Gastrocnemius medialis (tissue), 4 donors: Measurements from ENCODE around the gene MSRB3.
A peak's percentile ranks its signal among the peaks of the same experiment; 100 is the strongest.

Experiments
- CTCF ChIP-seq, 5 experiments: fragments of 450-650 bp in 3 of 5; fragments of 200-600 bp in 2 of 5; sonication (generic) in 2 of 5; IDR thresholded peaks in 4 of 5; conservative IDR thresholded peaks in 1 of 5; 1 replicate in 4 of 5; 2 replicates in 1 of 5; pipeline ENCODE4 v1.5.1; 2016 to 2019; ENCODE audit warnings: antibody characterized with exemption in 5 of 5, mild to moderate bottlenecking in 3 of 5, moderate library complexity in 3 of 5
- POLR2A ChIP-seq, 2 donors: fragments of 450-650 bp; IDR thresholded peaks; one replicate each; pipeline ENCODE4 v1.6.1; 2017; ENCODE audit warnings: antibody characterized with exemption in 2 of 2, mild to moderate bottlenecking in 2 of 2, moderate library complexity in 2 of 2

DNA sequence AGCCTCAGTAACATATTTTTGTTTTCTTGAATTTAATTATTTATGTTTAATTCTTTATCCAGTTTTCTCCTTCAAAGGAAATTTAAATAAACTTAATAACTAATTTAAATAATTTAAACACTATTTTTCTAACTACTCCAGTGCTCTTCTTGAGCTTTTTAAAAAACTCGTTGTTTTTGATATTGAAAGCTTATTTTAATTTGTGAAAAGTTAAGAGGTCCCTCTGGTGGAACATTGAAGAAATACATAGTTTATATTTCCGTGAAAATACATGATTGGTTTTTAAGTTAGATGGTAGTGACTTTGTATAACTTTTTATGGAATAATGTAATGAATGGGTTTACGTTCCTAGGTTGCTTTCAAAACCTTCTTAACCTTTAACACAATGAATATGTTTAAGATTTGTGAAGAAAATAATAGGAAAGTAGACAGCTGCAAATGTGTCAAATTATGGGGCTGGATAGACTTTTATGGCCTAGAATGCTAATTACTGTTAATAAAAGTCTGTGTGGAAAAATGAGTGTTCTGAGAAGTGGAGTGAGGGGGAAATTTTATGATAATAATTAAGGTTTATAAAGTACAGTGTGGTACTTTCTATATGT is 45.9 kb upstream of the MSRB3 start:
- TF ChIP-seq CTCF (IDR thresholded peaks at IDR 0.05 in 4 of 5, conservative IDR thresholded peaks at IDR 0.05 in 1 of 5) (peak in 3 of 5 experiments; percentile 17 to 52 (median 39)), POLR2A (IDR thresholded peaks at IDR 0.05) (no peak)
